H1 (cell line): ENCODE results near the gene PCYT2. TPM values are rescaled to one million over a fixed set of nuclear protein-coding genes. Genes with fewer than 3 reads are reported as not detected.

Source experiments
- CTCF ChIA-PET: fragments of 300-600 bp; sonication (Branson Sonifier 250); formaldehyde crosslinking; loops from one replicate; lab custom pipeline; 2021; ENCODE audit not compliant: partially characterized antibody; lab: Charles Lee
- POLR2A ChIA-PET: fragments of 300-600 bp; sonication (Branson Sonifier 250); formaldehyde crosslinking; loops from one replicate; lab custom pipeline; 2021; ENCODE audit warnings: inconsistent platforms; ENCODE audit not compliant: partially characterized antibody; lab: Charles Lee
- DNase-seq, 2 experiments: peaks; one replicate each; pipeline versions ENCODE4 v3.0.0 to v3.0.0-alpha.2; 2010 to 2022; ENCODE audit warnings: low spot score in 2 of 2, low read depth in 1 of 2, mixed read lengths in 1 of 2
- FAIRE-seq: peaks from 2 replicates; lab custom pipeline; 2011; peaks lifted over from hg19 to GRCh38; lab: Jason Lieb, UNC
- H2AFZ ChIP-seq: 2 replicates; pipeline ENCODE4 v1.8.1; 2012; ENCODE audit warnings: low read length, inconsistent platforms
- H2AK5ac ChIP-seq: 2 replicates; pipeline ENCODE4 v1.6.1; 2013; ENCODE audit warnings: low read depth, low read length
- H2BK120ac ChIP-seq: replicated peaks from 2 replicates; pipeline ENCODE3; 2013; ENCODE audit warnings: low read depth, low read length, inconsistent platforms
- H2BK12ac ChIP-seq: 2 replicates; pipeline ENCODE4 v1.6.1; 2013; ENCODE audit warnings: low read depth, low read length
- H2BK15ac ChIP-seq: 2 replicates; pipeline ENCODE4 v1.6.1; 2013; ENCODE audit warnings: low read length
- H2BK20ac ChIP-seq: 2 replicates; pipeline ENCODE4 v1.6.1; 2013; ENCODE audit warnings: low read length
- H2BK5ac ChIP-seq: 2 replicates; pipeline ENCODE4 v1.6.1; 2013; ENCODE audit warnings: low read depth, low read length
- H3K14ac ChIP-seq: 2 replicates; pipeline ENCODE4 v1.6.1; 2013; ENCODE audit warnings: inconsistent platforms; ENCODE audit not compliant: insufficient read length
- H3K18ac ChIP-seq: 2 replicates; pipeline ENCODE4 v1.6.1; 2013; ENCODE audit warnings: low read length; ENCODE audit errors: extremely low read depth
- H3K23ac ChIP-seq: 2 replicates; pipeline ENCODE4 v1.6.1; 2013; ENCODE audit warnings: inconsistent platforms; ENCODE audit not compliant: insufficient read length
- H3K23me2 ChIP-seq: 2 replicates; pipeline ENCODE4 v1.6.1; 2013; ENCODE audit warnings: low read depth, low read length
- H3K27ac ChIP-seq: 2 replicates; pipeline ENCODE4 v1.6.1; 2011; ENCODE audit warnings: low read depth, low read length, inconsistent platforms
- H3K27me3 ChIP-seq, 4 experiments: replicated peaks in 1 of 4; 1 replicate in 1 of 4; 2 replicates in 3 of 4; pipeline versions ENCODE4 v1.6.1 to v1.8.1; 2011 to 2013; ENCODE audit warnings: low read length in 3 of 4, mild to moderate bottlenecking in 3 of 4, inconsistent platforms in 2 of 4, mixed read lengths in 2 of 4, moderate library complexity in 1 of 4; ENCODE audit not compliant: control insufficient read depth in 3 of 4, insufficient read depth in 3 of 4; ENCODE audit errors: extremely low read depth in 1 of 4
- H3K36me3 ChIP-seq, 4 experiments: 2 replicates each; pipeline versions ENCODE4 v1.6.1 to v1.8.1; 2011 to 2013; ENCODE audit warnings: mild to moderate bottlenecking in 4 of 4, low read length in 3 of 4, moderate library complexity in 2 of 4, control low read depth in 1 of 4, inconsistent platforms in 1 of 4; ENCODE audit not compliant: insufficient read depth in 4 of 4, control insufficient read depth in 2 of 4
- H3K4ac ChIP-seq: replicated peaks from 2 replicates; pipeline ENCODE3; 2013; ENCODE audit warnings: low read length, low read depth, mixed read lengths, inconsistent platforms; ENCODE audit not compliant: insufficient read length
- H3K4me1 ChIP-seq, 4 experiments: replicated peaks in 1 of 4; 1 replicate in 1 of 4; 2 replicates in 3 of 4; pipeline versions ENCODE4 v1.6.1 to v1.8.1; 2011 to 2013; ENCODE audit warnings: low read length in 3 of 4, inconsistent platforms in 2 of 4, mixed read lengths in 1 of 4; ENCODE audit not compliant: insufficient read depth in 4 of 4, control insufficient read depth in 3 of 4
- H3K4me2 ChIP-seq, 2 experiments: 2 replicates each; pipeline versions ENCODE4 v1.6.1 to v1.8.1; 2011 to 2013; ENCODE audit warnings: low read depth in 2 of 2, low read length in 2 of 2, control low read depth in 1 of 2, inconsistent platforms in 1 of 2, mild to moderate bottlenecking in 1 of 2; ENCODE audit not compliant: insufficient read depth in 1 of 2
- H3K4me3 ChIP-seq, 4 experiments: fragments of 200-600, 300-600 bp in 1 of 4; sonication (generic), shearing (Covaris generic), sonication (Bioruptor Twin) in 1 of 4; 2 replicates each; pipeline versions ENCODE4 v1.5.1 to v1.8.1; 2011 to 2016; ENCODE audit warnings: low read length in 4 of 4, low read depth in 3 of 4, control low read depth in 2 of 4, inconsistent platforms in 2 of 4, mild to moderate bottlenecking in 2 of 4, mixed read lengths in 1 of 4, moderate library complexity in 1 of 4; ENCODE audit not compliant: insufficient read depth in 2 of 4; ENCODE audit errors: extremely low read depth in 1 of 4
- H3K56ac ChIP-seq: replicated peaks from 2 replicates; pipeline ENCODE3; 2013; ENCODE audit warnings: low read depth, mild to moderate bottlenecking, mixed read lengths, low read length, inconsistent platforms; ENCODE audit not compliant: insufficient read length
- H3K79me1 ChIP-seq: 2 replicates; pipeline ENCODE4 v1.6.1; 2013; ENCODE audit warnings: low read depth, low read length, control low read depth
- H3K79me2 ChIP-seq, 2 experiments: 2 replicates each; pipeline versions ENCODE4 v1.6.1 to v1.8.1; 2012 to 2013; ENCODE audit warnings: low read length in 2 of 2, mild to moderate bottlenecking in 2 of 2, inconsistent platforms in 1 of 2; ENCODE audit not compliant: insufficient read depth in 2 of 2, control insufficient read depth in 1 of 2
- H3K9ac ChIP-seq, 4 experiments: replicated peaks in 1 of 4; 1 replicate in 1 of 4; 2 replicates in 3 of 4; pipeline versions ENCODE4 v1.6.1 to v1.8.1; 2011 to 2013; ENCODE audit warnings: low read depth in 3 of 4, low read length in 3 of 4, control low read depth in 2 of 4, mild to moderate bottlenecking in 2 of 4, moderate library complexity in 2 of 4, inconsistent platforms in 1 of 4; ENCODE audit errors: extremely low read depth in 1 of 4
- H3K9me3 ChIP-seq, 2 experiments: 2 replicates each; pipeline versions ENCODE4 v1.6.1 to v1.8.1; 2012 to 2013; ENCODE audit warnings: mild to moderate bottlenecking in 2 of 2, moderate library complexity in 2 of 2, control low read depth in 1 of 2, inconsistent platforms in 1 of 2, low read depth in 1 of 2, low read length in 1 of 2, mixed read lengths in 1 of 2; ENCODE audit not compliant: insufficient read depth in 2 of 2
- H4K20me1 ChIP-seq, 2 experiments: replicated peaks in 1 of 2; 2 replicates each; pipeline versions ENCODE3 to v1.8.1; 2011 to 2013; ENCODE audit warnings: inconsistent platforms in 2 of 2, low read length in 2 of 2, mild to moderate bottlenecking in 1 of 2; ENCODE audit not compliant: insufficient read depth in 2 of 2, control insufficient read depth in 1 of 2
- H4K5ac ChIP-seq: 2 replicates; pipeline ENCODE4 v1.6.1; 2013; ENCODE audit warnings: low read length, low read depth, mixed read lengths, inconsistent platforms; ENCODE audit not compliant: insufficient read length
- H4K8ac ChIP-seq: 2 replicates; pipeline ENCODE4 v1.8.0; 2013; ENCODE audit warnings: mild to moderate bottlenecking, moderate library complexity, low read length, inconsistent platforms; ENCODE audit not compliant: insufficient read depth; ENCODE audit errors: extremely low read depth
- H4K91ac ChIP-seq: replicated peaks from 2 replicates; pipeline ENCODE3; 2013; ENCODE audit warnings: low read length, mixed read lengths, inconsistent platforms; ENCODE audit not compliant: insufficient read length
- CREB1 ChIP-seq: IDR thresholded peaks from 2 replicates; pipeline ENCODE4 v1.6.1; 2012; ENCODE audit warnings: inconsistent platforms
- EGR1 ChIP-seq: IDR thresholded peaks from 2 replicates; pipeline ENCODE4 v1.6.1; 2011; ENCODE audit warnings: low read depth, low read length, borderline replicate concordance
- JUND ChIP-seq: IDR thresholded peaks from 2 replicates; pipeline ENCODE4 v1.6.1; 2011; ENCODE audit warnings: mild to moderate bottlenecking, improper control_type of control experiment, low read length
- POLR2A ChIP-seq, 2 experiments: IDR thresholded peaks; 1 replicate in 1 of 2; 2 replicates in 1 of 2; pipeline ENCODE4 v1.6.1; 2011; ENCODE audit warnings: low read depth in 2 of 2, low read length in 2 of 2, mild to moderate bottlenecking in 2 of 2; ENCODE audit errors: control extremely low read depth in 1 of 2
- POU5F1 ChIP-seq: IDR thresholded peaks from 2 replicates; pipeline ENCODE4 v1.6.1; 2011; ENCODE audit warnings: low read depth, mild to moderate bottlenecking, low read length, moderate library complexity
- RAD21 ChIP-seq, 2 experiments: IDR thresholded peaks in 1 of 2; conservative IDR thresholded peaks in 1 of 2; 2 replicates each; pipeline ENCODE4 v1.6.1; 2011; ENCODE audit warnings: low read depth in 2 of 2, low read length in 2 of 2, improper control_type of control experiment in 1 of 2, inconsistent platforms in 1 of 2, mild to moderate bottlenecking in 1 of 2, moderate library complexity in 1 of 2
- SIRT6 ChIP-seq: IDR thresholded peaks from one replicate; pipeline ENCODE4 v1.7.1; 2012; ENCODE audit warnings: low read length, inconsistent platforms
- SP1 ChIP-seq: IDR thresholded peaks from 2 replicates; pipeline ENCODE4 v1.6.1; 2011; ENCODE audit warnings: low read depth, low read length
- TAF1 ChIP-seq: IDR thresholded peaks from 2 replicates; pipeline ENCODE4 v1.6.1; 2011; ENCODE audit warnings: mild to moderate bottlenecking, low read depth, low read length
- ZNF274 ChIP-seq: IDR thresholded peaks from 2 replicates; pipeline ENCODE4 v1.7.0; 2012; ENCODE audit warnings: low read length, borderline replicate concordance; ENCODE audit errors: extremely low read depth
- WGBS, 2 experiments: shearing (Covaris generic) in 1 of 2; methylation state at CpG; one replicate each; pipeline versions ENCODE4 v1.1.6 to v1.1.7; 2013 to 2015; ENCODE audit warnings: low lambda C conversion rate in 2 of 2, mixed read lengths in 2 of 2, inconsistent platforms in 1 of 2, low coverage in 1 of 2, missing lambda C conversion rate in 1 of 2; ENCODE audit not compliant: insufficient replicate concordance in 2 of 2, insufficient coverage in 1 of 2, insufficient read length in 1 of 2; ENCODE audit errors: extremely low coverage in 1 of 2, missing lambda C conversion rate in 1 of 2; 5-methylcytosine and 5-hydroxymethylcytosine counted together
- polyA plus RNA-seq, 7 experiments: library from polyadenylated mRNA; depleted of rRNA in 3 of 7; stranded (reverse) in 5 of 7; unstranded in 2 of 7; fragments of >200 nt in 5 of 7; fragments of 200-250 nt in 2 of 7; gene quantifications; 1 replicate in 5 of 7; 2 replicates in 1 of 7; 4 replicates in 1 of 7; pipeline versions ENCODE4 v1.2.1 to v1.2.3, GENCODE V29; 2011 to 2013; ENCODE audit warnings: missing spikeins in 2 of 7, mixed read lengths in 2 of 7
- total RNA-seq: library from RNA; stranded (reverse); fragmentation: NEBNext Ultra II Directional; extraction: Animal tissue kit (Norgen Biotek cat#: 25700); gene quantifications from 2 replicates; pipeline ENCODE4 v1.2.1, GENCODE V29; 2021
- TF ChIP-seq, protein P1 (sequence below): IDR thresholded peaks from 2 replicates; pipeline ENCODE4 v1.6.1; 2011; ENCODE audit warnings: low read length, improper control_type of control experiment

Gene PCYT2
- total and polyA plus RNA-seq, 2 of the 8 experiments (the other 6 are each of a cell fraction or from before 2014, with no cell fraction given) = 29.9 to 31.3 TPM

DNA sequence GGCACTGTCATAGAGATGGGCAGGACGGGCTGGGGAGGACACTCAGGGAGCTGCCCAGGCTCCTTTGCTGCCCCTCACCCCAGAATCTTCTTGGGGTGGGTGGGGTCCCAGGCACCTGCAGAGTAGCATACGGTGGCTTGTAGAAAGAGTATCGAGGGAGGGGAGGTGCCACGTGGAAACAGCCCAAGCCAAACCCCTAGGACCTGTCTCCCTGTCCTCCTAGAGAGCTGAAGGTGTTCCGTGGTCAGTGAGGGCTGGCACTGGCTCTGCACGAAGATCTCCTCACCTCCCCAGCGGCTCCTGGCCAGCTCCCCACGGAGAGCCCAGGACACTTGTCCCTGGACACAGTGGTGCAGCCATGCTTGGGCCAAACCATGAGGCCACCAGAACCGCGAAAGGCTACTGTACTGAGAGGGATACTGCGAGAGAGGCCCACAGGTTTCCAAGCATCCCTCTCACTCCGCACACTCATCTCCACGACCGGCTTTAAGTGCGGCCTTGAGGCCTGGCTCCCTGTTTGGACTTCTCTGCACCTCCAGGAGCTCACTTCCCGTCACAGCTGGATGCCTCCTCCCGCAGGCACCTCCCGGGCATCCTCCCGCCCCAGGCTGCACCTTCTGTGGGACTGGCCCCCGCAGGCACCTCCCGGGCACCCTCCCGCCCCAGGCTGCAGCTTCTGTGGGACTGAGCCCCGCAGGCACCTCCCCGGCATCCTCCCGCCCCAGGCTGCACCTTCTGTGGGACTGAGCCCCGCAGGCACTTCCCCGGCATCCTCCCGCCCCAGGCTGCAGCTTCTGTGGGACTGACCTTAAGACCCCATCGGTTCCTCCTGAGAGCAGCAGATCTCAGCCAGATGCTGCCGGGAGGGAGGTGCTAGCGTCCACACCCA lies 18.3 kb upstream of the PCYT2 start:
- Histone ChIP-seq H4K91ac (no peak overlapping the region), H2BK5ac (no peak overlapping the region), H2BK20ac (no peak overlapping the region), H3K4me2 (peak overlapping the region; percentile 79 to 94), H2BK15ac (no peak overlapping the region), H3K23ac (no peak overlapping the region), H3K27ac (no peak overlapping the region), H3K14ac (no peak overlapping the region), H4K5ac (no peak overlapping the region), H3K79me1 (peaks cover 15% of the 10 kb centered on the region), H2BK12ac (no peak overlapping the region), H3K79me2 (peaks cover 6 to 22% of the 10 kb centered on the region in 2 experiments; a peak in 3 of 4 replicates), H3K27me3 (peaks cover 0 to 12% (median 9%) of the 10 kb centered on the region in 4 experiments; a peak in 4 of 7 replicates), H3K56ac (no peak overlapping the region), H2AK5ac (no peak overlapping the region), H3K9me3 (no peaks in the 10 kb centered on the region), H3K4me3 (peak overlapping the region in 1 of 4 experiments; percentile 78; a peak in 2 of 8 replicates), H3K4me1 (peaks cover 0 to 22% (median 15%) of the 10 kb centered on the region in 4 experiments; a peak in 6 of 7 replicates), H2BK120ac (no peak overlapping the region), H3K18ac (no peak overlapping the region), H3K9ac (no peak overlapping the region), H4K20me1 (peaks cover 13 to 25% of the 10 kb centered on the region in 2 experiments), H2AFZ (no peak overlapping the region), H3K23me2 (peaks cover 15% of the 10 kb centered on the region; the same call in 1 of the 2 replicates), H3K4ac (no peak overlapping the region), H3K36me3 (peaks cover 0 to 16% (median 3%) of the 10 kb centered on the region in 4 experiments; a peak in 5 of 8 replicates), H4K8ac (no peak overlapping the region)
- CTCF ChIA-PET = interaction anchor here (0.6 to 3.8 kb wide), 13 partner anchors 11 to 284 kb away, joined by 3 to 16 read pairs (median 4); partner anchors contain the start of gene NOTUM
- DNase-seq = no peak
- POLR2A ChIA-PET = interaction anchor here (0.9 to 14.6 kb wide), 13 partner anchors 8 to 220 kb away, joined by 3 to 150 read pairs (median 5); partner anchors contain the start of genes NPB, PCYT2, PYCR1 and SIRT7
- FAIRE-seq = no peak
- 90% methylated on average over 28 of the region's 31 CpGs; no CpG with 5 or more reads in 1 of the 2 experiments for WGBS, 2 experiments
- TF ChIP-seq POU5F1 (no peak), RAD21 (IDR thresholded peaks at IDR 0.05 in 1 of 2, conservative IDR thresholded peaks at IDR 0.05 in 1 of 2; ENCODE audit: low read depth in 2 of 2, low read length in 2 of 2) (no peak), SP1 (no peak), SIRT6 (no peak), JUND (no peak), ZNF274 (no peak), EGR1 (no peak), TAF1 (no peak), CREB1 (no peak), POLR2A (IDR thresholded peaks at IDR 0.05; ENCODE audit: control extremely low read depth in 1 of 2, low read depth in 2 of 2, low read length in 2 of 2) (no peak)
- TF ChIP-seq, protein P1, sequence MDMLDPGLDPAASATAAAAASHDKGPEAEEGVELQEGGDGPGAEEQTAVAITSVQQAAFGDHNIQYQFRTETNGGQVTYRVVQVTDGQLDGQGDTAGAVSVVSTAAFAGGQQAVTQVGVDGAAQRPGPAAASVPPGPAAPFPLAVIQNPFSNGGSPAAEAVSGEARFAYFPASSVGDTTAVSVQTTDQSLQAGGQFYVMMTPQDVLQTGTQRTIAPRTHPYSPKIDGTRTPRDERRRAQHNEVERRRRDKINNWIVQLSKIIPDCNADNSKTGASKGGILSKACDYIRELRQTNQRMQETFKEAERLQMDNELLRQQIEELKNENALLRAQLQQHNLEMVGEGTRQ = no peak
